ENCODE results near the gene PRDM4. TPM values are rescaled to one million over a fixed set of nuclear protein-coding genes. Genes with fewer than 3 reads are reported as not detected.

Gene PRDM4
- total and polyA plus RNA-seq, 2 donors (not counting 3 experiments of a cell fraction or from before 2014, with no cell fraction given): 25.6 to 36.8 TPM

GRCh38 chr12:107684029-107684795 lies 76.7 kb downstream of the PRDM4 start:
- intact Hi-C loops (cut with micrococcal nuclease) (loop anchor here (2.0 kb wide), 1 partner anchor 65 kb away; no protein-coding TSS in a partner anchor), dilution Hi-C loops (cut with MboI; ENCODE audit: extremely low pct_ligation_motif_present, low sequenced_read_pairs) (no loop called here)
- ChIA-PET POLR2A (no interaction called here), CTCF (interaction anchor here (2.2 to 2.4 kb wide), 2 partner anchors 8 to 13 kb away, joined by 6 to 11 read pairs; no protein-coding TSS in a partner anchor)
- no peaks in the 10 kb centered on the region for H3K9me1 ChIP-seq (replicated peaks; ENCODE audit: control insufficient read depth, extremely low read depth, insufficient read depth, low read length)
- no peaks in the 10 kb centered on the region for H3K9me3 ChIP-seq (replicated peaks; ENCODE audit: control insufficient read depth, insufficient read depth, low read length)
- H3K79me2 ChIP-seq (ENCODE audit: control insufficient read depth, insufficient read depth, low read length): peaks cover 26% of the 10 kb centered on the region
- BruUV-seq (replicated peaks): no TSS peak
- TF ChIP-seq CTCF (IDR thresholded peaks at IDR 0.05; ENCODE audit: extremely low read depth in 1 of 2, insufficient read depth in 1 of 2, low read depth in 1 of 2, low read length in 2 of 2) (no peak), FOS (IDR thresholded peaks at IDR 0.05; ENCODE audit: borderline replicate concordance, insufficient read depth, low read length) (no peak), JUN (IDR thresholded peaks at IDR 0.05; ENCODE audit: borderline replicate concordance, insufficient read depth, insufficient read length, low read depth) (no peak), POLR2AphosphoS5 (IDR thresholded peaks at IDR 0.05; ENCODE audit: insufficient read depth, low read depth, low read length) (no peak), GATA2 (IDR thresholded peaks at IDR 0.05; ENCODE audit: insufficient read depth, insufficient read length, low read depth, low read length) (no peak), POLR2A (IDR thresholded peaks at IDR 0.05; ENCODE audit: low read depth, low read length) (no peak), EZH2 (IDR thresholded peaks at IDR 0.05; ENCODE audit: borderline replicate concordance, low read depth, low read length, severe bottlenecking) (no peak), MYC (IDR thresholded peaks at IDR 0.05; ENCODE audit: low read depth, low read length) (no peak)
- TF ChIP-seq, protein P1, sequence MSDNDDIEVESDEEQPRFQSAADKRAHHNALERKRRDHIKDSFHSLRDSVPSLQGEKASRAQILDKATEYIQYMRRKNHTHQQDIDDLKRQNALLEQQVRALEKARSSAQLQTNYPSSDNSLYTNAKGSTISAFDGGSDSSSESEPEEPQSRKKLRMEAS (IDR thresholded peaks at IDR 0.05; ENCODE audit: insufficient read depth, insufficient read length): no peak
- H3K27ac ChIP-seq (ENCODE audit: insufficient read depth, low read depth, low read length): no peak overlapping the region
- H3K4me3 ChIP-seq (replicated peaks in 1 of 3; ENCODE audit: insufficient read depth in 1 of 3, low read depth in 1 of 3, low read length in 3 of 3): no peak overlapping the region
- H3K4me1 ChIP-seq (ENCODE audit: control insufficient read depth, extremely low read depth, insufficient read depth, low read length): peaks cover 7% of the 10 kb centered on the region
- peak overlapping the region; percentile 21 for H2AFZ ChIP-seq (ENCODE audit: low read depth, low read length)
- no peak overlapping the region for H3K9ac ChIP-seq (replicated peaks; ENCODE audit: extremely low read depth, insufficient read depth, low read length)
- DNase-seq (ENCODE audit: low read depth, low spot score) (no peak), FAIRE-seq (peak; percentile 55)
- H3K27me3 ChIP-seq (ENCODE audit: control insufficient read depth in 2 of 2, insufficient read depth in 2 of 2, low read length in 2 of 2): peaks cover 5 to 6% of the 10 kb centered on the region in 2 experiments
- peak overlapping the region; percentile 71 for H3K4me2 ChIP-seq (ENCODE audit: insufficient read depth, low read length)
- no peaks in the 10 kb centered on the region for H4K20me1 ChIP-seq (replicated peaks; ENCODE audit: control insufficient read depth, extremely low read depth, insufficient read depth, low read length)
- H3K36me3 ChIP-seq (ENCODE audit: control insufficient read depth in 2 of 2, extremely low read depth in 1 of 2, insufficient read depth in 2 of 2, low read length in 2 of 2): peaks cover 2 to 3% of the 10 kb centered on the region in 2 experiments

Other genes starting within 250 kb of the PRDM4 start
- 68.6 and 70.8 TPM in 2 replicates for gene PWP1, start 75.3 kb downstream of the PRDM4 start, total RNA-seq
- gene PWP1, start 75.3 kb downstream of the PRDM4 start, polyA plus RNA-seq: 76.8 and 154 TPM in 2 replicates
- gene ASCL4, start 13.6 kb upstream of the PRDM4 start, total RNA-seq: not detected in 2 replicates
- not detected in 2 replicates for gene ASCL4, start 13.6 kb upstream of the PRDM4 start, polyA plus RNA-seq